Endodermal cell (in vitro differentiated cells): ENCODE data around the gene HNRNPH1. TPM values are rescaled to one million over a fixed set of nuclear protein-coding genes. Genes with fewer than 3 reads are reported as not detected.

Experiments used
- DNase-seq: peaks from one replicate; pipeline ENCODE4 v3.0.0-alpha.2; 2017
- H3K27ac ChIP-seq: 2 replicates; pipeline ENCODE4 v1.5.1; 2013; ENCODE audit warnings: mild to moderate bottlenecking, low read depth, low read length, moderate library complexity
- H3K27me3 ChIP-seq: 2 replicates; pipeline ENCODE4 v1.6.1; 2013; ENCODE audit warnings: mild to moderate bottlenecking, low read length, moderate library complexity; ENCODE audit not compliant: insufficient read depth, control insufficient read depth, poor library complexity, severe bottlenecking
- H3K36me3 ChIP-seq: 2 replicates; pipeline ENCODE4 v1.7.0; 2013; ENCODE audit warnings: mild to moderate bottlenecking, low read length, moderate library complexity; ENCODE audit not compliant: control insufficient read depth, insufficient read depth
- H3K4me1 ChIP-seq: one replicate; pipeline ENCODE4 v1.7.0; 2013; ENCODE audit warnings: low read length; ENCODE audit not compliant: control insufficient read depth, insufficient read depth
- H3K4me3 ChIP-seq: 2 replicates; pipeline ENCODE4 v1.5.1; 2013; ENCODE audit warnings: mild to moderate bottlenecking, low read length, moderate library complexity
- H3K9ac ChIP-seq: 2 replicates; pipeline ENCODE4 v1.6.1; 2013; ENCODE audit warnings: mild to moderate bottlenecking, low read length, moderate library complexity; ENCODE audit not compliant: poor library complexity, severe bottlenecking; ENCODE audit errors: extremely low read depth
- H3K9me3 ChIP-seq: 2 replicates; pipeline ENCODE4 v1.6.1; 2013; ENCODE audit warnings: mild to moderate bottlenecking, low read length, moderate library complexity; ENCODE audit not compliant: control insufficient read depth
- H3K27ac Mint-ChIP-seq: 2 replicates; pipeline ENCODE4 v1.8.0; 2020; ENCODE audit warnings: mixed read lengths
- H3K27me3 Mint-ChIP-seq: 2 replicates; pipeline ENCODE4 v1.8.0; 2021; ENCODE audit warnings: mild to moderate bottlenecking, mixed read lengths; ENCODE audit not compliant: insufficient read depth
- H3K36me3 Mint-ChIP-seq: 2 replicates; pipeline ENCODE4 v1.8.0; 2020; ENCODE audit warnings: low read depth, mixed read lengths
- H3K4me1 Mint-ChIP-seq: 2 replicates; pipeline ENCODE4 v1.8.0; 2020; ENCODE audit warnings: mixed read lengths
- H3K4me3 Mint-ChIP-seq: 2 replicates; pipeline ENCODE4 v1.8.0; 2020; ENCODE audit warnings: mild to moderate bottlenecking, moderate library complexity, mixed read lengths
- H3K9me3 Mint-ChIP-seq: 2 replicates; pipeline ENCODE4 v1.8.0; 2020; ENCODE audit warnings: mild to moderate bottlenecking, mixed read lengths
- CTCF ChIP-seq: fragments of 200-600 bp; sonication (generic); conservative IDR thresholded peaks from 2 replicates; pipeline ENCODE4 v1.5.0; 2021; ENCODE audit warnings: antibody characterized with exemption, mild to moderate bottlenecking
- WGBS, 2 experiments: methylation state at CpG; one replicate each; pipeline versions ENCODE4 v1.1.5 to v1.1.7; 2013; ENCODE audit warnings: missing lambda C conversion rate in 2 of 2, mixed read lengths in 1 of 2; ENCODE audit not compliant: insufficient coverage in 1 of 2, insufficient read length in 1 of 2; 5-methylcytosine and 5-hydroxymethylcytosine counted together
- total RNA-seq, 2 donors: library from RNA; stranded (reverse); fragmentation: NEBNext Ultra II Directional in 1 of 2; extraction: Animal tissue kit (Norgen Biotek cat#: 25700) in 1 of 2; gene quantifications; 2 replicates in 1 of 2; 3 replicates in 1 of 2; pipeline ENCODE4 v1.2.1, GENCODE V29; 2021

HNRNPH1 gene
- total RNA-seq, 2 donors from 2014 or later: 801 to 885 TPM

GRCh38 chr5:179623906-179624741 is 653 bp upstream of the HNRNPH1 start:
- peaks cover 30% of the 10 kb centered on the region for H3K4me1 Mint-ChIP-seq
- Histone ChIP-seq H3K9me3 (no peaks in the 10 kb centered on the region), H3K4me1 (peaks cover 9% of the 10 kb centered on the region), H3K27ac (peak overlapping the region; percentile 97), H3K9ac (peak overlapping the region; percentile 99), H3K27me3 (no peaks in the 10 kb centered on the region), H3K4me3 (peak overlapping the region; percentile 87), H3K36me3 (peaks cover 35% of the 10 kb centered on the region)
- H3K4me3 Mint-ChIP-seq: peak overlapping the region; percentile 97
- H3K36me3 Mint-ChIP-seq: peaks cover 37% of the 10 kb centered on the region
- peak; percentile 62 for DNase-seq
- H3K9me3 Mint-ChIP-seq: peaks cover 2% of the 10 kb centered on the region
- WGBS, 2 experiments: 29 to 48% methylated on average over 57 to 68 of the region's 68 CpGs
- H3K27me3 Mint-ChIP-seq: no peaks in the 10 kb centered on the region
- H3K27ac Mint-ChIP-seq: peak overlapping the region; percentile 100
- TF ChIP-seq CTCF: no peak

- H3K4me3 Mint-ChIP-seq: peak overlapping the region; percentile 97
- H3K36me3 ChIP-seq: peaks cover 59% of the 10 kb centered on the region
- peak overlapping the region; percentile 93 for H3K27ac Mint-ChIP-seq
- H3K9me3 Mint-ChIP-seq: peaks cover 2% of the 10 kb centered on the region
- peaks cover 41% of the 10 kb centered on the region for H3K4me1 Mint-ChIP-seq
- TF ChIP-seq CTCF: no peak
- WGBS, 2 experiments: 14 to 15% methylated on average over 11 of the region's 11 CpGs
- H3K27me3 ChIP-seq: no peaks in the 10 kb centered on the region
- peak overlapping the region; percentile 99 for H3K9ac ChIP-seq
- no peaks in the 10 kb centered on the region for H3K27me3 Mint-ChIP-seq
- no peak overlapping the region for H3K27ac ChIP-seq
- peaks cover 9% of the 10 kb centered on the region for H3K4me1 ChIP-seq
- no peak for DNase-seq
- H3K4me3 ChIP-seq: peak overlapping the region; percentile 94
- H3K36me3 Mint-ChIP-seq: peaks cover 61% of the 10 kb centered on the region
- no peaks in the 10 kb centered on the region for H3K9me3 ChIP-seq
Measured at GRCh38 chr5:179621551-179622214, 1.8 kb downstream of the HNRNPH1 start.

- Histone ChIP-seq H3K9ac (peak overlapping the region; percentile 99), H3K9me3 (no peaks in the 10 kb centered on the region), H3K4me3 (peak overlapping the region; percentile 94), H3K4me1 (peaks cover 9% of the 10 kb centered on the region), H3K27ac (no peak overlapping the region), H3K36me3 (peaks cover 68% of the 10 kb centered on the region), H3K27me3 (no peaks in the 10 kb centered on the region)
- peak overlapping the region; percentile 97 for H3K4me3 Mint-ChIP-seq
- no peak for DNase-seq
- peaks cover 68% of the 10 kb centered on the region for H3K36me3 Mint-ChIP-seq
- H3K27ac Mint-ChIP-seq: peak overlapping the region; percentile 93
- H3K9me3 Mint-ChIP-seq: peaks cover 2% of the 10 kb centered on the region
- H3K4me1 Mint-ChIP-seq: peaks cover 42% of the 10 kb centered on the region
- 59 to 67% methylated on average over 5 of the region's 5 CpGs for WGBS, 2 experiments
- no peaks in the 10 kb centered on the region for H3K27me3 Mint-ChIP-seq
- TF ChIP-seq CTCF: no peak
Measured at GRCh38 chr5:179620703-179621350, 2.6 kb downstream of the HNRNPH1 start.
